DMS79 (cell line): ENCODE data around the gene CNPY4.

Source experiments
- DNase-seq: peaks from one replicate; lab custom pipeline; 2025; lab: John Stamatoyannopoulos, UW

The CNPY4 gene

DNA sequence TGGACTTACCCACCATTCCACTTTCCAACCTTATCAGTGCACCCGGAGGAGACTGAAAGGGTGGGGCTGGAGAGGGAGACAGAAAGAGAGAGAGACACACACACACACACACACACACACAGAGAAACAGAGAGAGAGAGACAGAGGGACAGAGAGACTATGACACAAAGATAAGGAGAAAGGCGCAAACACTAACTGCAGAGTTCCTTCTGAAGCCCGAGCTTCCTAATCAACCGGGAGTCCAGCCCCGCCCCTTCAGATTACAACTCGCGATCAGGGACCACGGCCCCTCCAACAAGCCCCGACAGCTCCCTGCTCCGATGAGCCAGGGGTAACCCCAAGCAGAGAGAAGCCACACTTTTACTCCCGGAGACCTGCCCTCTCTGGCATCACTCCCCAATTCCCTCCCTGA lies 48.5 kb downstream of the CNPY4 start:
- DNase-seq = no peak

DNA sequence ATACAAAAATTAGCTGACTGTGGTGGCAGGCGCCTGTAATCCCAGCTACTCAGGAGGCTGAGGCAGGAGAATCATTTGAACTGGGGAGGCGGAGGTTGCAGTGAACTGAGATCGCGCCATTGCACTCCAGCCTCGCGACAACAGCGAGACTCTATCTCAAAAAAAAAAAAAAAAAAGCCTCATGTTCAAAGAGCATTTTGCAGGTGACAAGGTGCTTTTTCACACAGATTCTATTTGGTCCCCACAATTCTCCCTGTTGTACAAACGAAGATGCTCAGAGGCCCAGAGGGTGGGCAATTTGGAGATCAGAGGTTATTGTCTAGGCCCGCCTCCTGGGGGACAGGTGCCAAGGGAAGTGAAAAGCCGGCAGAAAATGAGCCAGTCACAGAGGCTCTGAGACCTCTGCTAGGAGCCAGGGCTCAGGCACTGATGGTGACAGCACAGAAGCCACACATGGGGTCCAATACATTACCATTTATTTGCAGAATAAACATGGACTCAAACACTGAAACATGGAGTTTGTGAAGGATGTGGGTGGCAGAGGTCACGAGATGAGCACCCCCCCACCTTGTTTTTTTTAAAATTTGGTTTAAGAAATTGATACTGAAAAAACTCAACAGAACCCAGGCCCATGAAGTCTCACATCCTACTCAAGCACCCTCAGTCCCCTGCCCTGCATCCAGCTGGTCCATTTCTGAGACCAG lies 49.9 kb downstream of the CNPY4 start:
- no peak for DNase-seq

DNA sequence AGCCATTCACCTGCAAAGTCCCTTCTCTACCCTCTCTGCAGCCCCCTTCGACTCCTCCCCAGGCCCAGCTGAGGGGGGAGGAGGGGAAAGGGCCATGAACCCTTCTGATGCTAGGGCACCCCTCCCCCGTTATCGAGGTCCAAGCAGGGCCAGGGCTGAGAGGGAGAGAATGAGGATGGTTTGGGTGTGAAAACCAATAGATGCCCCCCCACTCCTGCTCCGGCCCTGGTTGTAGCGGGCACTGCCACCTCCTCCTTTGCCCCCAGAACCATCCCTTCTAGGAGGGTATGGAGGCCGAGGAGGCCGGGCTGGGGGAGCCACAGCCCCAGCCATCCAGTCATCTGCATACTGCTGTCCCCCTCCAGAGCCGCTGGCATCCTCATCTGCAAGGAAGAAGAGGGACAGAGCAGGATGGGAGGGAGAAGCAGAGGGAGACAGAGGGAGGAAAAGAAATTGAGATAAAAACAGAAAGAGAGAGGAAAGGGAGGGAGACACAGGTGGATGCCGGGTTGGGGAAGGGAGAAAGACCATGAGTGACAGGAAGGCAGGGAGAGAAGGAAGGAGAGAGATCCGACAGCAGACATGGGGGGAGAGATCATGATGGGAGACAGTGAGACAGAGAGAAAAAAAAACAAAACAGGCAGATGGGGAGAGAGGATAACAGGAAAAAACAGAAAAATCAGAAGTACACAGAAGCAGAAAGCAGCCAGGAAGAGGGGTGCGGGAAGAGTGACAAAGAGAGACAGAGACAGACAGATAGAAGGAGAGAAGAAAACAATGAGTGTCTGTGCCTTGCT lies 50.9 kb downstream of the CNPY4 start:
- no peak for DNase-seq

DNA sequence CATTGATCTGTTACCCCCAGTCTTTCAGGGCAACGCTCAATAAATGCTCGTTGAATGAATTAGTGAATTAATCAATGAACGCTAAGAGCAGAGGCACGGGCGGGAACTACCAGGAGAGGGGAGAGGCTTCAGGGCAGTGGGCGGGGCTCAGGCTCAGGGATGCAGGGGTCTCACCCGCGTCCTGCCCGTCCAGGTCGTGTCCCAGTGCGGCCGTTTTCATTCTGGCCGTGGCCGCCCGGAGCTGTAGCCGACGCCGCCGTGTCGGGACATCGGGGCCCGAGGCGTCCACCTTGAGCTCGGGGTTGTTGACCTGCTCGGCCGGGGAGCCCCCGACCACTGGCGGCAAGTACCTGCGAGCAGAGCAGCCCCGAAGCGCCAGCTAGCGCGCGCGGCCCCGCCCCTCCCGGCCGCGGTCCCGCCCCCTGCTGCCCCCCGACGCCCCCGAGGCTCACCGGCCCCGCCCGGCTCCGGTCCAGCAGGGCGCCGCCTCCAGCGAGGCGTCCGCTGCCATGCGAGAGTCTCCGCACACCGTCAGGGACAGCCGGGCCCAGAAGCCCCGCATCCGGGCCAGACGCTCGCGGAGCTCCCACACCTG lies 51.8 kb downstream of the CNPY4 start:
- no peak for DNase-seq

DNA sequence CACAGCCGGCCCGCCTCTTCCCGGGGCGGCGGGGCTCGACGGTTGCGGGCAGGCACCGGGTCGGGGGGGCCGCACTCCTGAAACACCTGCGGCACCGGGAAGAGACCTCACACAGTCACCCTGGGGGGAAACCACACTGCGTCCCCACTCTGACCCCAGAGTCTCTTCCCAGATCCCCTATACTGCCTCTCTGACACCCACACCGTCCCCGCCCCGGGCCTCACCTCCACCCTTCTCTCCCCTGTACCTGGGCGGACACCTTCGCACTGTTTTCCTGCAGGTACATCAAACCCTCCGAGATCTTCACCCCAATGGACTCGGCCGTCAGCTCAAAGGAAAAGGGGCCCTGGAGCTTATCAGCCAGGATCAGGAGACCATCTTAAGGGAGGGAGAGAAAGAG lies 52.4 kb downstream of the CNPY4 start:
- DNase-seq = no peak

DNA sequence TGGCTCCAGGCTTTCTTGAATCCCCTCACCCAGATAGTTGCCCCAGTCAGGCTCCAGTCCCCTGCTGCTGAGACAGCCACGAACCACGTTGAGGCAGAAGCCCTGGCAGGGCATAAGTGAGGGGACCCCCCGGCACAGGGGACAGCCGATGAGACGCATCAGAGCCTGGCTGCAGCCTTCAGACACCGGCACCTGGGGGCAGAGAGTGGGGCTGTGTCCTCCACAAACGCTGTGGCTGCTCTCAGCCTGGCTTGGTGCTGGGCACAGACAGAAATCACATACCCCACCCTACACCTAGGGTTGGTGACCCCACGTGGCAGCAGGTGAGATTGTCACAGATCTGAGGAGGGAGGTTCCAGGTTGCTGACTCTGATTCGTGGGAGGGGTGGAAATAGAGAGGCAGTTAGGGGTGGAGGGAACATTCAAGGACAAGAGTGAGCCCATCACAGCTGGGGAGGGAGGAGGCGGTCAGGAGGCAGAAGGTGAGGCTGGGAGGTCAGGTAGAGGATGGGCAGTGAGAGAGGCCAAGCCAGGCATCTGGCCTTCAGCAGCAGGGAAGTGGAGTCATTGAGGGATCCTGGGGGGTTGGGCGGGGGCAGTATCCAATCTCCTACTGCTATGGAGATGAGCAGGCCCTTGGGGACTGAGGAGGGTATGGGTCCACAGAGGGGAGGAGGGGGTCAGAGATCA lies 54.5 kb downstream of the CNPY4 start:
- no peak for DNase-seq

DNA sequence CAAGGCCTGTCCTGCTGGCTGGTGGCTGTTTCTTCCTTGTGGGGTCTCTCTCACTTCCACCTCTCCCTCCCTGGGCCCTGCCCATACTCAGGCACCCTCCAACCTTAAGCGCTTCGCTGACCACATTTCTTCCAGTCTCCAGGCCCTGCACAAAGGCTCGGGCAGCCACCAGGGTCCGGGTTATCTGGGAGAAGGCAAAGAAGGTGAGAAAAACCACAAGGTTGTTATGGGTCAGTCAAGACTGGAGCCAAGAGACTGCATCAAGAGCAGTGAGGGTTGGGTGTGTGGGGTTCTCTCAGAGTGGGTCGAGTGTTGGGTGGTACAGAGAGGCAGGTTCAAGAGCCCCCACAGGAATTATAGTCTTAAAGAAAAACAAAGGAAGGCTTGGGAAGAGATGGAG lies 55.1 kb downstream of the CNPY4 start:
- DNase-seq = no peak
